Nephron (organoid): ENCODE measurements around the gene USP3.

Source experiments
- H3K27ac Mint-ChIP-seq, 3 experiments: 2 replicates each; pipeline ENCODE4 v1.8.0; 2020; ENCODE audit warnings: mixed read lengths in 3 of 3, mild to moderate bottlenecking in 2 of 3, moderate library complexity in 1 of 3
- H3K27me3 Mint-ChIP-seq: 2 replicates; pipeline ENCODE4 v1.8.0; 2021; ENCODE audit warnings: low read depth, mild to moderate bottlenecking, moderate library complexity, mixed read lengths
- H3K36me3 Mint-ChIP-seq: 2 replicates; pipeline ENCODE4 v1.8.0; 2020; ENCODE audit warnings: low read depth, mixed read lengths
- H3K4me1 Mint-ChIP-seq: 2 replicates; pipeline ENCODE4 v1.8.0; 2020; ENCODE audit warnings: mixed read lengths
- H3K4me3 Mint-ChIP-seq, 3 experiments: 2 replicates each; pipeline ENCODE4 v1.8.0; 2020; ENCODE audit warnings: mild to moderate bottlenecking in 3 of 3, mixed read lengths in 3 of 3, moderate library complexity in 2 of 3
- H3K9me3 Mint-ChIP-seq: 2 replicates; pipeline ENCODE4 v1.8.0; 2020; ENCODE audit warnings: mixed read lengths
- TF ChIP-seq, protein P1 (sequence below), 3 experiments: fragments of 200-600 bp; sonication (generic); IDR thresholded peaks; one replicate each; pipeline ENCODE4 v1.5.0; 2021; ENCODE audit warnings: antibody characterized with exemption in 3 of 3; ENCODE audit not compliant: unreplicated experiment in 3 of 3

Gene USP3

DNA sequence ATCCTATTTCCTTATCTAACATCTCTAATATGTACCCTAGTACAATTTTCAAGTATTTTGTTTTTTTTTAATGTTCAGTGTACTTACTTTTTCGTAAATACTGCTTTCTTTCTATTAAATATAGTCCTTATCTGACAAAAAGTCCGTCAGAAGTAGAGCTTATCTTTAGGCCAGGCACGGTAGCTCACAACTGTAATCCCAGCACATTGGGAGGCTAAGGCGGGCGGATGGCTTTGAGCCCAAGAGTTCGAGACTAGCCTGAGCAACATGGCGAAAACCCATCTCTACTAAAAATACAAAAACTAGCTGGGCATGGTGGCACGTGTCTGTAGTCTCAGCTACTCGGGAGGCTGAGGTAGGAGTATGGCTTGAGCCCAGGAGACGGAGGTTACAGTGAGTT, 41.1 kb downstream of the USP3 start:
- no peak overlapping the region for H3K4me3 Mint-ChIP-seq
- TF ChIP-seq, protein P1, sequence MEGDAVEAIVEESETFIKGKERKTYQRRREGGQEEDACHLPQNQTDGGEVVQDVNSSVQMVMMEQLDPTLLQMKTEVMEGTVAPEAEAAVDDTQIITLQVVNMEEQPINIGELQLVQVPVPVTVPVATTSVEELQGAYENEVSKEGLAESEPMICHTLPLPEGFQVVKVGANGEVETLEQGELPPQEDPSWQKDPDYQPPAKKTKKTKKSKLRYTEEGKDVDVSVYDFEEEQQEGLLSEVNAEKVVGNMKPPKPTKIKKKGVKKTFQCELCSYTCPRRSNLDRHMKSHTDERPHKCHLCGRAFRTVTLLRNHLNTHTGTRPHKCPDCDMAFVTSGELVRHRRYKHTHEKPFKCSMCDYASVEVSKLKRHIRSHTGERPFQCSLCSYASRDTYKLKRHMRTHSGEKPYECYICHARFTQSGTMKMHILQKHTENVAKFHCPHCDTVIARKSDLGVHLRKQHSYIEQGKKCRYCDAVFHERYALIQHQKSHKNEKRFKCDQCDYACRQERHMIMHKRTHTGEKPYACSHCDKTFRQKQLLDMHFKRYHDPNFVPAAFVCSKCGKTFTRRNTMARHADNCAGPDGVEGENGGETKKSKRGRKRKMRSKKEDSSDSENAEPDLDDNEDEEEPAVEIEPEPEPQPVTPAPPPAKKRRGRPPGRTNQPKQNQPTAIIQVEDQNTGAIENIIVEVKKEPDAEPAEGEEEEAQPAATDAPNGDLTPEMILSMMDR (IDR thresholded peaks at IDR 0.05; ENCODE audit: unreplicated experiment in 3 of 3) = no peak
- no peak overlapping the region for H3K27ac Mint-ChIP-seq
- no peaks in the 10 kb centered on the region for H3K4me1 Mint-ChIP-seq
- no peaks in the 10 kb centered on the region for H3K9me3 Mint-ChIP-seq
- H3K36me3 Mint-ChIP-seq = peaks cover 21% of the 10 kb centered on the region
- H3K27me3 Mint-ChIP-seq = no peaks in the 10 kb centered on the region

DNA sequence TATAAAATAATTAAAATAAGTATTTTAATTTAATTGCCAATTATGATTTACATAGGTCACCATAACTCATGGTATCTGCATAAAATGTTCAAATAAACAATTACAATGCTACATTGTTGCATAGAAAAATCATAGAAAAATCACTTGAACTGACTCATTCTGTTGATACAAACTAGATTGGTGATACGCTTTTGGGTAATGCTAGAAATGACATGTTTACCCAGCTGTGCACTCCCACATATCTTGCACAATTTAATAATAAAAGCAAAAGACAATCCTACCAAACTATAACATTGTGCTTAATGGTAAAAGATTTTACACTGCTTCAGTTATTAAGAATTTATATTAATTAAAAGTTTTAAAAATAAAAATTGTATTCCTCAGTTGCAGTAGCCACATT, 47.0 kb downstream of the USP3 start:
- Mint-ChIP-seq H3K9me3 (no peaks in the 10 kb centered on the region), H3K4me3 (no peak overlapping the region), H3K27ac (no peak overlapping the region), H3K27me3 (no peaks in the 10 kb centered on the region), H3K4me1 (peaks cover 38% of the 10 kb centered on the region), H3K36me3 (peaks cover 26% of the 10 kb centered on the region)
- TF ChIP-seq, protein P1 (IDR thresholded peaks at IDR 0.05; ENCODE audit: unreplicated experiment in 3 of 3) = no peak

DNA sequence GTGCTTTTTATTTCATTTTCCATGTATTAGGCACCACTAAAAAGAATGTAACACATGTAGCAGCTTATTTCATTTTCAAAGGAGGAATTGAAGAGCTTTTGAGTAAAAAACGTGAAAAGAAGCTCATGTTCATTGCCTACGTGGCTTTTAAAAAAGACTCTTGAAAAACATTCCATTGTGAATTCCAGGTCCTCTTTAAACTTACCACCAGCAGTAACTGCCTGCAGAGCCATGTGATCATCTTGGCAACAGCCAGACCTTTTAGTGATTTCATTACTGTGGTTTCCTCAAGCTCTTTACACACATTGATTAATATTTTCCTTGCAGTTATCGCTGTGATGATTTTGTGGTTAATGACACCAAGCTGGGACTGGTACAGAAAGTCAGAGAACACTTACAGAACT, 49.0 kb downstream of the USP3 start:
- peaks cover 38% of the 10 kb centered on the region for H3K4me1 Mint-ChIP-seq
- peaks cover 39% of the 10 kb centered on the region for H3K36me3 Mint-ChIP-seq
- TF ChIP-seq, protein P1 (IDR thresholded peaks at IDR 0.05; ENCODE audit: unreplicated experiment in 3 of 3) = no peak
- H3K4me3 Mint-ChIP-seq = no peak overlapping the region
- peak overlapping the region; percentile 30 to 69 (median 63) for H3K27ac Mint-ChIP-seq
- H3K9me3 Mint-ChIP-seq = no peaks in the 10 kb centered on the region
- no peaks in the 10 kb centered on the region for H3K27me3 Mint-ChIP-seq

DNA sequence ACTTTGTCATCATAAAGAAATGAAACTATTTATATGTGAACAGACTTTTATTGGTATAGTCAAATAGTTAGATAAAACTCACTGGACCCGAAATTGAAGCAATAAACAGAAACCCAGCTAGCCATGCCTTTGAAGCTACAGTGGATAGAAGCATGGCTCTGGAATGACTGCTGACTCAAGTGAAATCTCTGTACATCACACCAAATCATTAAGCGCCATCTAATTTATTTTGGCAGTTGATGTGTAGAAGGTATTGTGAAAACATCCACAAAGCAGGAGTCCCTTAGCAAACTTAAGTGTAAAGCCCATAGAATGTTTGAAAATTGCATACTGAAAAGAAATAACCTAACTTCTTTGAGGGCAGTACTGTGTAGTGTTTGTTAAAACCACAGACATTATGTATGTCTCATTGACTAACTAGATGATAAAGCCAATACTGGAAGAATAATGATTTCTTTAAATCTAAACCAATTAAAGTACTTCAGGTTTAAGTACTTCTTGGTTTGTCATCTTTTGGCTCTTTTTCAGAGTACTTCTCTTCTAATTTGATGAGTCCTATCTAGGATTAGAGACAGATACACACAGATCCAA, 50.0 kb downstream of the USP3 start:
- H3K36me3 Mint-ChIP-seq = peaks cover 45% of the 10 kb centered on the region
- no peak overlapping the region for H3K4me3 Mint-ChIP-seq
- H3K27me3 Mint-ChIP-seq = no peaks in the 10 kb centered on the region
- no peaks in the 10 kb centered on the region for H3K9me3 Mint-ChIP-seq
- peak overlapping the region in 2 of 3 experiments; percentile 7 to 30 for H3K27ac Mint-ChIP-seq
- TF ChIP-seq, protein P1 (IDR thresholded peaks at IDR 0.05; ENCODE audit: unreplicated experiment in 3 of 3) = no peak
- peaks cover 38% of the 10 kb centered on the region for H3K4me1 Mint-ChIP-seq

DNA sequence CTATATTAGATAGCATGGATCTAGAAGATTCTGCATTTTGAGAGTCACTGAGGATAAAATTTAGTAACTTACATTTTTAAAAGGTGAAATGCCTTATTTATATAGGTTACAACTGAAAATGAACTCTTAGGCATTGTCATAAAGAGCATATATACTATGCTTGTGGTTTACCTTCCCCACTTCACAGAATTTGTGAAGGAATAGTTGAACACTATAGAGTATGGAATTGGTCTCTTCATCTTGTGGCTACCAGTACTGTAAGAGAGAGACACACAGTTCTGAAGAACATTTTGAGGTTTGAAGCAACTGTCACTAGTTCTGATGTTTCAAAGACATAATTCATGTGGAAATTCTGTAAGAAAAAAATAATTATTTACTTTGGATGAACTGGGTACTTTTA, 51.1 kb downstream of the USP3 start:
- H3K4me3 Mint-ChIP-seq = no peak overlapping the region
- peak overlapping the region in 1 of 3 experiments; percentile 35 for H3K27ac Mint-ChIP-seq
- H3K4me1 Mint-ChIP-seq = peaks cover 38% of the 10 kb centered on the region
- peaks cover 49% of the 10 kb centered on the region for H3K36me3 Mint-ChIP-seq
- TF ChIP-seq, protein P1 (IDR thresholded peaks at IDR 0.05; ENCODE audit: unreplicated experiment in 3 of 3) = no peak
- H3K27me3 Mint-ChIP-seq = no peaks in the 10 kb centered on the region
- no peaks in the 10 kb centered on the region for H3K9me3 Mint-ChIP-seq

DNA sequence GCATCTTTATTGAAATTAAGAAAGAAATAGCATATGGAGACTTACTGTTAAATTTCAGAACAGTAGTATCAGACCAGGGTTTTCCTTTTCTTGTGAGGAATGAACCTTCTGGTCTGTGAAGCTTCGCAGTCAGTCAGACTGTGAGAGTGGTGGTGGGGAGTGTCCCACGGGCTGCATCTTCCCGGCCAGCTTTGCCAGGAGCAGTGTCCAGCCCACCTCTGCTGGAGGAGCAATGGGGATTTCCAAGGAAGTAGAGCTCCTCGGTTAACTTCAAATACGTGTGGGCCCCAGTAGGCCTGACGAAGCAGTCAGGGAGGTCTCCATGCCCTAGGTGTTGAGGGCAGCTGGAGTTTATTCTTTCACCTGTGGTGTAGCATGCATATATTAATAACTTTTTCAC, 51.9 kb downstream of the USP3 start:
- Mint-ChIP-seq H3K27me3 (no peaks in the 10 kb centered on the region), H3K9me3 (no peaks in the 10 kb centered on the region), H3K36me3 (peaks cover 56% of the 10 kb centered on the region), H3K4me1 (peaks cover 38% of the 10 kb centered on the region), H3K4me3 (no peak overlapping the region), H3K27ac (peak overlapping the region; percentile 35 to 68 (median 62))
- TF ChIP-seq, protein P1 (IDR thresholded peaks at IDR 0.05; ENCODE audit: unreplicated experiment in 3 of 3) = no peak
